ENCODE measurements around the gene EEF1AKMT1. TPM values are rescaled to one million over a fixed set of nuclear protein-coding genes. Genes with fewer than 3 reads are reported as not detected.
"Not testable (repeated sequence)": the region's sequence is repeated elsewhere in the genome, so short reads cannot be mapped to it uniquely, and the experiment has no call there.

Gene EEF1AKMT1
- total RNA-seq, 1 donor from 2014 or later, result 2.9 TPM

GRCh38 chr13:20749377-20749776 is 24.4 kb downstream of the EEF1AKMT1 start:
- H3K27me3 Mint-ChIP-seq (ENCODE audit: unreplicated experiment), result no peaks in the 10 kb centered on the region
- H3K4me3 Mint-ChIP-seq (ENCODE audit: unreplicated experiment), result no peak overlapping the region
- TF ChIP-seq CTCF (IDR thresholded peaks at IDR 0.05; ENCODE audit: partially characterized antibody, unreplicated experiment), result no peak
- peaks cover 7% of the 10 kb centered on the region for H3K9me3 Mint-ChIP-seq (ENCODE audit: unreplicated experiment)
- peaks cover 16% of the 10 kb centered on the region for H3K36me3 Mint-ChIP-seq (ENCODE audit: unreplicated experiment)
- H3K4me1 Mint-ChIP-seq (ENCODE audit: low read depth, unreplicated experiment), result no peaks in the 10 kb centered on the region
- DNase-seq, result no peak
- no peak overlapping the region for H3K27ac Mint-ChIP-seq (ENCODE audit: unreplicated experiment)

- H3K9me3 Mint-ChIP-seq (ENCODE audit: unreplicated experiment); H3K4me3 Mint-ChIP-seq (ENCODE audit: unreplicated experiment); H3K4me1 Mint-ChIP-seq (ENCODE audit: low read depth, unreplicated experiment); H3K27ac Mint-ChIP-seq (ENCODE audit: unreplicated experiment); H3K36me3 Mint-ChIP-seq (ENCODE audit: unreplicated experiment); DNase-seq; H3K27me3 Mint-ChIP-seq (ENCODE audit: unreplicated experiment): not testable (repeated sequence)
Observed at GRCh38 chr13:20743830-20744404, 29.8 kb downstream of the EEF1AKMT1 start.

- peaks cover 6% of the 10 kb centered on the region for H3K36me3 Mint-ChIP-seq (ENCODE audit: unreplicated experiment)
- peaks cover 4% of the 10 kb centered on the region for H3K9me3 Mint-ChIP-seq (ENCODE audit: unreplicated experiment)
- H3K27ac Mint-ChIP-seq (ENCODE audit: unreplicated experiment), result no peak overlapping the region
- H3K27me3 Mint-ChIP-seq (ENCODE audit: unreplicated experiment), result peaks cover 5% of the 10 kb centered on the region
- DNase-seq, result no peak
- TF ChIP-seq CTCF (IDR thresholded peaks at IDR 0.05; ENCODE audit: partially characterized antibody, unreplicated experiment), result no peak
- H3K4me3 Mint-ChIP-seq (ENCODE audit: unreplicated experiment), result no peak overlapping the region
- no peaks in the 10 kb centered on the region for H3K4me1 Mint-ChIP-seq (ENCODE audit: low read depth, unreplicated experiment)
Observed at GRCh38 chr13:20740021-20740420, 33.7 kb downstream of the EEF1AKMT1 start.

GRCh38 chr13:20738616-20739015 is 35.1 kb downstream of the EEF1AKMT1 start:
- DNase-seq, result no peak
- Mint-ChIP-seq H3K4me3 (ENCODE audit: unreplicated experiment) (no peak overlapping the region), H3K27me3 (ENCODE audit: unreplicated experiment) (peaks cover 5% of the 10 kb centered on the region), H3K9me3 (ENCODE audit: unreplicated experiment) (peaks cover 2% of the 10 kb centered on the region), H3K27ac (ENCODE audit: unreplicated experiment) (no peak overlapping the region), H3K36me3 (ENCODE audit: unreplicated experiment) (peaks cover 6% of the 10 kb centered on the region), H3K4me1 (ENCODE audit: low read depth, unreplicated experiment) (no peaks in the 10 kb centered on the region)
- no peak for TF ChIP-seq CTCF (IDR thresholded peaks at IDR 0.05; ENCODE audit: partially characterized antibody, unreplicated experiment)

- peaks cover 2% of the 10 kb centered on the region for H3K4me1 Mint-ChIP-seq (ENCODE audit: low read depth, unreplicated experiment)
- no peaks in the 10 kb centered on the region for H3K36me3 Mint-ChIP-seq (ENCODE audit: unreplicated experiment)
- no peak overlapping the region for H3K4me3 Mint-ChIP-seq (ENCODE audit: unreplicated experiment)
- no peak overlapping the region for H3K27ac Mint-ChIP-seq (ENCODE audit: unreplicated experiment)
- peaks cover 3% of the 10 kb centered on the region for H3K27me3 Mint-ChIP-seq (ENCODE audit: unreplicated experiment)
- DNase-seq, result no peak
- no peak for TF ChIP-seq CTCF (IDR thresholded peaks at IDR 0.05; ENCODE audit: partially characterized antibody, unreplicated experiment)
- H3K9me3 Mint-ChIP-seq (ENCODE audit: unreplicated experiment), result peaks cover 4% of the 10 kb centered on the region
Observed at GRCh38 chr13:20729633-20730585, 43.9 kb downstream of the EEF1AKMT1 start.
